K562 (cell line): ENCODE measurements around the gene RASIP1. TPM values are rescaled to one million over a fixed set of nuclear protein-coding genes. Genes with fewer than 3 reads are reported as not detected.

Experiments
- ARID1B ChIP-seq: fragments of 450-650 bp; IDR thresholded peaks from 2 replicates; pipeline ENCODE4 v1.6.1; 2016; ENCODE audit warnings: antibody characterized with exemption, mild to moderate bottlenecking, inconsistent platforms
- CEBPG ChIP-seq, 3 experiments: fragments of 200-800 bp in 1 of 3; sonication (Bioruptor generic) in 1 of 3; sonication (generic) in 1 of 3; formaldehyde crosslinking in 1 of 3; IDR thresholded peaks in 2 of 3; conservative IDR thresholded peaks in 1 of 3; 2 replicates each; pipeline versions ENCODE4 v1.6.1 to v1.8.0; 2016 to 2022; ENCODE audit warnings: missing compliant biosample characterization in 2 of 3, missing genetic modification characterization in 2 of 3, mild to moderate bottlenecking in 1 of 3, missing genetic modification reagents in 1 of 3
- ELF2 ChIP-seq: fragments of 250-450 bp; sonication (Bioruptor Pico); IDR thresholded peaks from 2 replicates; pipeline ENCODE4 v1.5.0; 2021; ENCODE audit warnings: mild to moderate bottlenecking
- HEY1 ChIP-seq: fragments of 250-450 bp; sonication (Bioruptor Pico); IDR thresholded peaks from 2 replicates; pipeline ENCODE4 v1.5.0; 2020; ENCODE audit warnings: mild to moderate bottlenecking, moderate library complexity, borderline replicate concordance
- KHSRP ChIP-seq: fragments of 450-650 bp; IDR thresholded peaks from 2 replicates; pipeline ENCODE4 v1.6.1; 2017
- MECOM ChIP-seq: fragments of 250-450 bp; sonication (Bioruptor Pico); IDR thresholded peaks from 2 replicates; pipeline ENCODE4 v1.8.0; 2022; ENCODE audit warnings: inconsistent platforms
- PTRF ChIP-seq: fragments of 450-650 bp; IDR thresholded peaks from 2 replicates; pipeline ENCODE4 v1.6.1; 2016; ENCODE audit warnings: mild to moderate bottlenecking, missing genetic modification characterization, missing compliant biosample characterization
- TEAD2 ChIP-seq: fragments of 450-650 bp; IDR thresholded peaks from 2 replicates; pipeline ENCODE4 v1.6.1; 2016; ENCODE audit warnings: missing genetic modification characterization, control low read depth, missing compliant biosample characterization
- ZKSCAN1 ChIP-seq: fragments of 150-350 bp; IDR thresholded peaks from 2 replicates; pipeline ENCODE4 v1.6.1; 2016; ENCODE audit warnings: low read depth, low read length
- ZNF143 ChIP-seq: sonication (generic); formaldehyde crosslinking; IDR thresholded peaks from 2 replicates; pipeline ENCODE4 v1.9.0; 2022; ENCODE audit warnings: mild to moderate bottlenecking, missing genetic modification reagents
- polyA plus RNA-seq, 8 experiments: library from polyadenylated mRNA; depleted of rRNA in 4 of 8; stranded (reverse) in 5 of 8; unstranded in 3 of 8; fragments of >200 nt; fragmentation: Nextera tagmentation in 2 of 8; fragmentation: Illumina TruSeq in 1 of 8; extraction: Ambion mirVana in 2 of 8; extraction: Trizol in 1 of 8; gene quantifications; 2 replicates each; pipeline versions ENCODE4 v1.2.1 to v1.2.3, GENCODE V29; 2011 to 2014; ENCODE audit warnings: inconsistent platforms in 1 of 8, missing spikeins in 1 of 8
- total RNA-seq, 7 experiments: library from RNA; depleted of rRNA in 6 of 7; stranded (reverse); fragments of >200 nt in 6 of 7; fragmentation: Illumina TruSeq in 2 of 7; extraction: Trizol in 2 of 7; gene quantifications; 2 replicates each; pipeline versions ENCODE4 v1.2.1 to v1.2.3, GENCODE V29; 2011 to 2021; ENCODE audit warnings: low replicate concordance in 1 of 7
- TF ChIP-seq, protein P1 (sequence below), 3 experiments: IDR thresholded peaks in 2 of 3; conservative IDR thresholded peaks in 1 of 3; 2 replicates each; pipeline ENCODE4 v1.5.1; 2011 to 2012; ENCODE audit warnings: low read length in 3 of 3, mild to moderate bottlenecking in 3 of 3, control low read depth in 2 of 3, improper control_type of control experiment in 1 of 3, inconsistent platforms in 1 of 3, low read depth in 1 of 3, mixed read lengths in 1 of 3, moderate library complexity in 1 of 3; ENCODE audit not compliant: insufficient read depth in 2 of 3
- TF ChIP-seq, protein P2 (sequence below): fragments of 450-650 bp; IDR thresholded peaks from 2 replicates; pipeline ENCODE4 v1.7.0; 2016; ENCODE audit warnings: borderline replicate concordance
- TF ChIP-seq, protein P3 (sequence below): fragments of 450-650 bp; formaldehyde crosslinking; IDR thresholded peaks from 2 replicates; pipeline ENCODE4 v1.4.0; 2020; ENCODE audit warnings: mild to moderate bottlenecking, moderate library complexity
- TF ChIP-seq, protein P4 (sequence below), 3 experiments: fragments of 200-800 bp in 1 of 3; sonication (Bioruptor generic) in 1 of 3; sonication (generic) in 1 of 3; formaldehyde crosslinking in 1 of 3; IDR thresholded peaks; 2 replicates each; pipeline versions ENCODE4 v1.6.1 to v1.8.0; 2016 to 2022; ENCODE audit warnings: mild to moderate bottlenecking in 2 of 3, missing compliant biosample characterization in 2 of 3, missing genetic modification characterization in 2 of 3, missing genetic modification reagents in 1 of 3
- TF ChIP-seq, protein P5 (sequence below): sonication (generic); formaldehyde crosslinking; IDR thresholded peaks from 2 replicates; pipeline ENCODE4 v1.8.0; 2022; ENCODE audit warnings: mild to moderate bottlenecking, missing genetic modification reagents

RASIP1 gene
- total and polyA plus RNA-seq, 9 of the 15 experiments (the other 6 are each of a cell fraction or from before 2014, with no cell fraction given), result 0.20 to 4.7 (median 1.5) TPM

DNA sequence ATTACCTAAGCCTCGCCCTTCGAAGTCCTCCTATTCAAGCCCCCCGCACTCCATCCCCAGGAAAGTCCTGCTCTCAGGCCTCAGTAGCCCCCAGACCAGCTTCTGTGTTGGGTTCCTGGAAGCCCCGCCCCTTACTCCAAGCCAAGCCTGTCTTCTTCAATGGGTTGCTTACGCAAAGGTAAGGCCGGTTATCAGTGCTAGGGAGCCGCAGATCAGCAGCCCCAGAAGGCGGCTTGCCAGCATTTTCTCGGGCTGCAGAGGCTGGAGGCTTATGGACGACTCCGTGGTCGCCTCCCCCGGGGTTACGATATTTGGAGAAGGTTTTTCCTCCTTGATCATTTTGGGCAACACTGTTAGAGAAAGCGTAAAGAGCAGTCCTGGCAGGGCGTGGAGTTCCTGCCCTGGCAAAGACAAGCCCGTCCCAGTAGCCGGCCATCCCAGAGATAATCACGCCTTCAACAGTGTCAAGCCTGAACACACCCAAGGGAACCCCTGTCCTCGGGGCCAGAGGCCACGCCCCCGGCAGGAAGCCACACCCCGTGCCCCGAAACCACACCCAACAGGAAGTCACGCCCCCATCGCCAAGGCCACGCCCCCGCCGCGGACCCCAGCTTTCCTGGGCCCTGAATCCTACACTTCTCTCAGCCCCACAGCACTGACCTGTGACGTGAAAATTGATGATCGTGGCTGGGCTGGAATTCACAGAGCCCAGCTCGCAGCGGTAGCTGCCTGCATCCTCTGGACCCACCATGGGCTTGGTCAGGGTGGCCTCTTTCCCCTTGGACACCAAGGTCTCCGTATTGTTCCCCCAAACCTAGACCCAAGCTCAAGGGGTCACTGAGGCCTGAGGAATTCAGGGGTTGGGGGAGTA is 954 bp upstream of the RASIP1 start (continued):
- TF ChIP-seq, protein P1, sequence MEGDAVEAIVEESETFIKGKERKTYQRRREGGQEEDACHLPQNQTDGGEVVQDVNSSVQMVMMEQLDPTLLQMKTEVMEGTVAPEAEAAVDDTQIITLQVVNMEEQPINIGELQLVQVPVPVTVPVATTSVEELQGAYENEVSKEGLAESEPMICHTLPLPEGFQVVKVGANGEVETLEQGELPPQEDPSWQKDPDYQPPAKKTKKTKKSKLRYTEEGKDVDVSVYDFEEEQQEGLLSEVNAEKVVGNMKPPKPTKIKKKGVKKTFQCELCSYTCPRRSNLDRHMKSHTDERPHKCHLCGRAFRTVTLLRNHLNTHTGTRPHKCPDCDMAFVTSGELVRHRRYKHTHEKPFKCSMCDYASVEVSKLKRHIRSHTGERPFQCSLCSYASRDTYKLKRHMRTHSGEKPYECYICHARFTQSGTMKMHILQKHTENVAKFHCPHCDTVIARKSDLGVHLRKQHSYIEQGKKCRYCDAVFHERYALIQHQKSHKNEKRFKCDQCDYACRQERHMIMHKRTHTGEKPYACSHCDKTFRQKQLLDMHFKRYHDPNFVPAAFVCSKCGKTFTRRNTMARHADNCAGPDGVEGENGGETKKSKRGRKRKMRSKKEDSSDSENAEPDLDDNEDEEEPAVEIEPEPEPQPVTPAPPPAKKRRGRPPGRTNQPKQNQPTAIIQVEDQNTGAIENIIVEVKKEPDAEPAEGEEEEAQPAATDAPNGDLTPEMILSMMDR (IDR thresholded peaks at IDR 0.05 in 2 of 3, conservative IDR thresholded peaks at IDR 0.05 in 1 of 3; ENCODE audit: insufficient read depth in 2 of 3, low read depth in 1 of 3, low read length in 3 of 3), result no peak
- TF ChIP-seq KHSRP (no peak), ELF2 (CRISPR knock-in tag) (no peak), ARID1B (peak; percentile 73), ZNF143 (CRISPR knock-in tag) (no peak), TEAD2 (tag) (no peak), ZKSCAN1 (no peak), CEBPG (CRISPR knock-in tag; IDR thresholded peaks at IDR 0.05) (no peak), CEBPG (tag; conservative IDR thresholded peaks at IDR 0.05 in 1 of 2, IDR thresholded peaks at IDR 0.05 in 1 of 2) (0 out of 4 replicates have a peak, but pooled peaks of 1 of the 2 experiments have one; percentile 26), MECOM (CRISPR knock-in tag) (no peak), HEY1 (no peak), PTRF (tag) (no peak)
- TF ChIP-seq, protein P2, sequence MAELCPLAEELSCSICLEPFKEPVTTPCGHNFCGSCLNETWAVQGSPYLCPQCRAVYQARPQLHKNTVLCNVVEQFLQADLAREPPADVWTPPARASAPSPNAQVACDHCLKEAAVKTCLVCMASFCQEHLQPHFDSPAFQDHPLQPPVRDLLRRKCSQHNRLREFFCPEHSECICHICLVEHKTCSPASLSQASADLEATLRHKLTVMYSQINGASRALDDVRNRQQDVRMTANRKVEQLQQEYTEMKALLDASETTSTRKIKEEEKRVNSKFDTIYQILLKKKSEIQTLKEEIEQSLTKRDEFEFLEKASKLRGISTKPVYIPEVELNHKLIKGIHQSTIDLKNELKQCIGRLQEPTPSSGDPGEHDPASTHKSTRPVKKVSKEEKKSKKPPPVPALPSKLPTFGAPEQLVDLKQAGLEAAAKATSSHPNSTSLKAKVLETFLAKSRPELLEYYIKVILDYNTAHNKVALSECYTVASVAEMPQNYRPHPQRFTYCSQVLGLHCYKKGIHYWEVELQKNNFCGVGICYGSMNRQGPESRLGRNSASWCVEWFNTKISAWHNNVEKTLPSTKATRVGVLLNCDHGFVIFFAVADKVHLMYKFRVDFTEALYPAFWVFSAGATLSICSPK, result no peak
- TF ChIP-seq, protein P3, sequence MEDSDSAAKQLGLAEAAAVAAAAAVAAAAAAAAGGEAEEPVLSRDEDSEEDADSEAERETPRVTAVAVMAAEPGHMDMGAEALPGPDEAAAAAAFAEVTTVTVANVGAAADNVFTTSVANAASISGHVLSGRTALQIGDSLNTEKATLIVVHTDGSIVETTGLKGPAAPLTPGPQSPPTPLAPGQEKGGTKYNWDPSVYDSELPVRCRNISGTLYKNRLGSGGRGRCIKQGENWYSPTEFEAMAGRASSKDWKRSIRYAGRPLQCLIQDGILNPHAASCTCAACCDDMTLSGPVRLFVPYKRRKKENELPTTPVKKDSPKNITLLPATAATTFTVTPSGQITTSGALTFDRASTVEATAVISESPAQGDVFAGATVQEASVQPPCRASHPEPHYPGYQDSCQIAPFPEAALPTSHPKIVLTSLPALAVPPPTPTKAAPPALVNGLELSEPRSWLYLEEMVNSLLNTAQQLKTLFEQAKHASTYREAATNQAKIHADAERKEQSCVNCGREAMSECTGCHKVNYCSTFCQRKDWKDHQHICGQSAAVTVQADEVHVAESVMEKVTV (CRISPR knock-in tag), result no peak
- TF ChIP-seq, protein P4, sequence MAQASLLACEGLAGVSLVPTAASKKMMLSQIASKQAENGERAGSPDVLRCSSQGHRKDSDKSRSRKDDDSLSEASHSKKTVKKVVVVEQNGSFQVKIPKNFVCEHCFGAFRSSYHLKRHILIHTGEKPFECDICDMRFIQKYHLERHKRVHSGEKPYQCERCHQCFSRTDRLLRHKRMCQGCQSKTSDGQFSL (CRISPR knock-in tag; IDR thresholded peaks at IDR 0.05), result no peak
- TF ChIP-seq, protein P4 (tag; IDR thresholded peaks at IDR 0.05), result no peak
- TF ChIP-seq, protein P5, sequence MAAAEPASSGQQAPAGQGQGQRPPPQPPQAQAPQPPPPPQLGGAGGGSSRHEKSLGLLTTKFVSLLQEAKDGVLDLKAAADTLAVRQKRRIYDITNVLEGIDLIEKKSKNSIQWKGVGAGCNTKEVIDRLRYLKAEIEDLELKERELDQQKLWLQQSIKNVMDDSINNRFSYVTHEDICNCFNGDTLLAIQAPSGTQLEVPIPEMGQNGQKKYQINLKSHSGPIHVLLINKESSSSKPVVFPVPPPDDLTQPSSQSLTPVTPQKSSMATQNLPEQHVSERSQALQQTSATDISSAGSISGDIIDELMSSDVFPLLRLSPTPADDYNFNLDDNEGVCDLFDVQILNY, result no peak
